ENCODE measurements around the gene MYO5B.
"Not testable (repeated sequence)": the region's sequence is repeated elsewhere in the genome, so short reads cannot be mapped to it uniquely, and the experiment has no call there.

GRCh38 chr18:49808553-49809191 is 386.3 kb downstream of the MYO5B start:
- TF ChIP-seq CTCF, POLR2A, EP300 (IDR thresholded peaks at IDR 0.05): not testable (repeated sequence)
